Kidney (tissue), 14 donors: ENCODE results near the gene CTSD. TPM values are rescaled to one million over a fixed set of nuclear protein-coding genes. Genes with fewer than 3 reads are reported as not detected.

ENCODE experiments used
- DNase-seq, 5 donors: peaks; one replicate each; pipeline ENCODE4 v3.0.0-alpha.2; 2013 to 2020
- FAIRE-seq: peaks from 2 replicates; lab custom pipeline; 2012; peaks lifted over from hg19 to GRCh38; lab: Jason Lieb, UNC
- H3K27ac ChIP-seq, 2 donors: one replicate each; pipeline ENCODE4 v1.7.0; 2013; ENCODE audit warnings: low read depth in 2 of 2, low read length in 2 of 2, inconsistent platforms in 1 of 2
- H3K27me3 ChIP-seq: one replicate; pipeline ENCODE4 v1.7.1; 2013; ENCODE audit warnings: low read length, inconsistent platforms; ENCODE audit not compliant: control insufficient read depth, insufficient read depth
- H3K36me3 ChIP-seq, 3 donors: one replicate each; pipeline versions ENCODE4 v1.7.0 to v1.7.1; 2013; ENCODE audit warnings: low read length in 3 of 3, control low read depth in 1 of 3, inconsistent platforms in 1 of 3; ENCODE audit not compliant: insufficient read depth in 3 of 3, control insufficient read depth in 2 of 3
- H3K4me1 ChIP-seq, 3 donors: one replicate each; pipeline versions ENCODE4 v1.7.0 to v1.7.1; 2013; ENCODE audit warnings: low read length in 3 of 3, inconsistent platforms in 1 of 3, low read depth in 1 of 3; ENCODE audit not compliant: control insufficient read depth in 2 of 3, insufficient read depth in 2 of 3
- H3K4me3 ChIP-seq, 3 donors: one replicate each; pipeline versions ENCODE4 v1.7.0 to v1.8.1; 2013; ENCODE audit warnings: low read length in 3 of 3, control low read depth in 1 of 3, inconsistent platforms in 1 of 3
- H3K9ac ChIP-seq, 3 donors: one replicate each; pipeline versions ENCODE4 v1.7.0 to v1.7.1; 2013; ENCODE audit warnings: low read length in 3 of 3, control low read depth in 1 of 3, inconsistent platforms in 1 of 3
- H3K9me3 ChIP-seq, 3 donors: one replicate each; pipeline versions ENCODE4 v1.7.0 to v1.7.1; 2013; ENCODE audit warnings: low read length in 3 of 3, control low read depth in 1 of 3, inconsistent platforms in 1 of 3; ENCODE audit not compliant: control insufficient read depth in 2 of 3, insufficient read depth in 1 of 3
- CTCF ChIP-seq: IDR thresholded peaks from 3 replicates; pipeline ENCODE4 v1.5.1; 2012; ENCODE audit warnings: mild to moderate bottlenecking, moderate library complexity, borderline replicate concordance; ENCODE audit not compliant: insufficient read depth; ENCODE audit errors: extremely low read depth
- intact Hi-C: fragments of 100-400 bp; cut with DNase I; formaldehyde crosslinking; loops from one replicate; pipeline ENCODE4 v1.11.1; 2022
- polyA plus RNA-seq: library from polyadenylated mRNA; stranded (reverse); fragments of 350-450 nt; fragmentation: Illumina TruSeq; extraction: RNeasy Lipid Tissue Mini Kit (QIAGEN cat#74804); gene quantifications from one replicate; pipeline ENCODE4 v1.2.3, GENCODE V29; 2014; ENCODE audit warnings: low read depth, low replicate concordance; ENCODE audit not compliant: insufficient read depth
- total RNA-seq: library from RNA; stranded (reverse); fragmentation: NEBNext Ultra II Directional; extraction: Animal tissue kit (Norgen Biotek cat#: 25700); gene quantifications from one replicate; pipeline ENCODE4 v1.2.1, GENCODE V29; 2021
- donor health status: control.
- donor health status: control.
- donor health status: control.
- donor health status: control.
- donor health status: control.
- donor health status: DM: yes; HTN: yes; CAD: no.
- donor health status: Normal renal cell carcinoma (clear cell type).

The CTSD gene
- total and polyA plus RNA-seq, 2 donors from 2014 or later = 2,183 to 2,764 TPM

GRCh38 chr11:1714908-1715885, 48.5 kb downstream of the CTSD start:
- no peaks in the 10 kb centered on the region for H3K4me1 ChIP-seq
- H3K9ac ChIP-seq = no peak overlapping the region
- FAIRE-seq (no peak), DNase-seq (peak in 1 of 5 donors; percentile 19)
- H3K4me3 ChIP-seq = no peak overlapping the region
- H3K27ac ChIP-seq = no peak overlapping the region
- no peaks in the 10 kb centered on the region for H3K27me3 ChIP-seq
- H3K9me3 ChIP-seq = no peaks in the 10 kb centered on the region
- intact Hi-C loops = no loop called here
- H3K36me3 ChIP-seq = no peaks in the 10 kb centered on the region
- no peak for TF ChIP-seq CTCF

- peak in 2 of 5 donors; percentile 9 to 37 for DNase-seq
- H3K27me3 ChIP-seq = no peaks in the 10 kb centered on the region
- no peaks in the 10 kb centered on the region for H3K36me3 ChIP-seq
- TF ChIP-seq CTCF = no peak
- no peak overlapping the region for H3K4me3 ChIP-seq
- FAIRE-seq = no peak
- no peaks in the 10 kb centered on the region for H3K9me3 ChIP-seq
- no peak overlapping the region for H3K27ac ChIP-seq
- H3K9ac ChIP-seq = no peak overlapping the region
- no peaks in the 10 kb centered on the region for H3K4me1 ChIP-seq
- intact Hi-C loops = no loop called here
Observed at GRCh38 chr11:1708716-1709115, 55.0 kb downstream of the CTSD start.

- intact Hi-C loops = no loop called here
- no peaks in the 10 kb centered on the region for H3K9me3 ChIP-seq
- H3K36me3 ChIP-seq = no peaks in the 10 kb centered on the region
- no peak overlapping the region for H3K27ac ChIP-seq
- no peak overlapping the region for H3K4me3 ChIP-seq
- DNase-seq (no peak), FAIRE-seq (no peak)
- no peaks in the 10 kb centered on the region for H3K27me3 ChIP-seq
- no peaks in the 10 kb centered on the region for H3K4me1 ChIP-seq
- TF ChIP-seq CTCF = no peak
- no peak overlapping the region for H3K9ac ChIP-seq
Observed at GRCh38 chr11:1707751-1708150, 56.0 kb downstream of the CTSD start.
